Keratinocyte (primary cell): ENCODE results near the gene MGAT5. TPM values are rescaled to one million over a fixed set of nuclear protein-coding genes. Genes with fewer than 3 reads are reported as not detected.

Source experiments
- DNase-seq: peaks from one replicate; pipeline ENCODE4 v3.0.0-alpha.2; 2011; ENCODE audit warnings: low read depth, missing footprints, low spot score
- FAIRE-seq: peaks from 2 replicates; lab custom pipeline; 2011; peaks lifted over from hg19 to GRCh38; lab: Jason Lieb, UNC
- H2AFZ ChIP-seq: 2 replicates; pipeline ENCODE4 v1.6.0; 2012; ENCODE audit warnings: low read length, control low read depth, inconsistent platforms; ENCODE audit not compliant: control insufficient read depth
- H3K27ac ChIP-seq: 2 replicates; pipeline ENCODE4 v1.5.1; 2011; ENCODE audit warnings: low read length; ENCODE audit not compliant: control insufficient read depth, insufficient read depth
- H3K27me3 ChIP-seq: 3 replicates; pipeline ENCODE4 v1.6.0; 2011; ENCODE audit warnings: low read length; ENCODE audit not compliant: control insufficient read depth, insufficient read depth; ENCODE audit errors: extremely low read depth
- H3K36me3 ChIP-seq, 2 experiments: 2 replicates in 1 of 2; 3 replicates in 1 of 2; pipeline ENCODE4 v1.5.1; 2011; ENCODE audit warnings: low read length in 2 of 2, mild to moderate bottlenecking in 1 of 2; ENCODE audit not compliant: control insufficient read depth in 2 of 2, insufficient read depth in 2 of 2; ENCODE audit errors: extremely low read depth in 1 of 2
- H3K4me1 ChIP-seq: 3 replicates; pipeline ENCODE4 v1.5.1; 2011; ENCODE audit warnings: low read length; ENCODE audit not compliant: control insufficient read depth, insufficient read depth; ENCODE audit errors: extremely low read depth
- H3K4me2 ChIP-seq: 3 replicates; pipeline ENCODE4 v1.6.0; 2011; ENCODE audit warnings: low read depth, low read length; ENCODE audit not compliant: control insufficient read depth, insufficient read depth; ENCODE audit errors: extremely low read depth
- H3K4me3 ChIP-seq, 3 experiments: fragments of 200-600 bp in 1 of 3; sonication (generic) in 1 of 3; 2 replicates in 2 of 3; 3 replicates in 1 of 3; pipeline ENCODE4 v1.5.1; 2011 to 2016; ENCODE audit warnings: low read length in 3 of 3, mild to moderate bottlenecking in 3 of 3, control low read depth in 2 of 3, inconsistent platforms in 1 of 3, low read depth in 1 of 3, mixed read lengths in 1 of 3, mixed run types in 1 of 3, moderate library complexity in 1 of 3; ENCODE audit not compliant: control insufficient read depth in 2 of 3, insufficient read depth in 2 of 3; ENCODE audit errors: extremely low read depth in 1 of 3
- H3K79me2 ChIP-seq: 2 replicates; pipeline ENCODE4 v1.6.0; 2012; ENCODE audit warnings: low read length; ENCODE audit not compliant: control insufficient read depth, insufficient read depth
- H3K9ac ChIP-seq: 3 replicates; pipeline ENCODE4 v1.6.0; 2011; ENCODE audit warnings: low read length; ENCODE audit not compliant: control insufficient read depth, insufficient read depth; ENCODE audit errors: extremely low read depth
- H3K9me1 ChIP-seq: 3 replicates; pipeline ENCODE4 v1.6.0; 2011; ENCODE audit warnings: low read length; ENCODE audit not compliant: control insufficient read depth, insufficient read depth; ENCODE audit errors: extremely low read depth
- H3K9me3 ChIP-seq: 2 replicates; pipeline ENCODE4 v1.5.1; 2012; ENCODE audit warnings: low read depth, low read length; ENCODE audit not compliant: control insufficient read depth
- H4K20me1 ChIP-seq: 3 replicates; pipeline ENCODE4 v1.6.0; 2011; ENCODE audit warnings: low read length; ENCODE audit not compliant: control insufficient read depth, insufficient read depth; ENCODE audit errors: extremely low read depth
- EZH2 ChIP-seq: IDR thresholded peaks from one replicate; pipeline ENCODE4 v1.6.1; 2012; ENCODE audit warnings: inconsistent platforms, mild to moderate bottlenecking, low read length, moderate library complexity
- dilution Hi-C: fragments of 300-500 bp; cut with MboI; formaldehyde crosslinking; loops from one replicate; pipeline ENCODE4 v1.7.0; 2020; ENCODE audit warnings: low sequenced_read_pairs; ENCODE audit not compliant: extremely low pct_ligation_motif_present
- polyA plus RNA-seq, 5 experiments: library from polyadenylated mRNA; depleted of rRNA in 3 of 5; stranded (reverse) in 3 of 5; stranded (forward) in 1 of 5; unstranded in 1 of 5; fragments of >200 nt; gene quantifications; 1 replicate in 1 of 5; 2 replicates in 3 of 5; 3 replicates in 1 of 5; pipeline versions ENCODE4 v1.2.1 to v1.2.3, GENCODE V29; 2011 to 2012; ENCODE audit warnings: missing spikeins in 2 of 5, low read depth in 1 of 5, low replicate concordance in 1 of 5
- TF ChIP-seq, protein P1 (sequence below), 3 experiments: IDR thresholded peaks in 1 of 3; conservative IDR thresholded peaks in 1 of 3; optimal IDR thresholded peaks in 1 of 3; 2 replicates in 2 of 3; 3 replicates in 1 of 3; pipeline versions ENCODE3 to v1.5.1; 2011; ENCODE audit warnings: low read length in 3 of 3, mild to moderate bottlenecking in 3 of 3, moderate library complexity in 2 of 3, control low read depth in 1 of 3, inconsistent platforms in 1 of 3; ENCODE audit not compliant: insufficient read depth in 2 of 3; ENCODE audit errors: extremely low read depth in 1 of 3

MGAT5 gene
- polyA plus RNA-seq, 1 donor (not counting 4 experiments of a cell fraction or from before 2014, with no cell fraction given) = 23.0 TPM

GRCh38 chr2:134306521-134306920 lies 52.6 kb downstream of the MGAT5 start:
- TF ChIP-seq, protein P1, sequence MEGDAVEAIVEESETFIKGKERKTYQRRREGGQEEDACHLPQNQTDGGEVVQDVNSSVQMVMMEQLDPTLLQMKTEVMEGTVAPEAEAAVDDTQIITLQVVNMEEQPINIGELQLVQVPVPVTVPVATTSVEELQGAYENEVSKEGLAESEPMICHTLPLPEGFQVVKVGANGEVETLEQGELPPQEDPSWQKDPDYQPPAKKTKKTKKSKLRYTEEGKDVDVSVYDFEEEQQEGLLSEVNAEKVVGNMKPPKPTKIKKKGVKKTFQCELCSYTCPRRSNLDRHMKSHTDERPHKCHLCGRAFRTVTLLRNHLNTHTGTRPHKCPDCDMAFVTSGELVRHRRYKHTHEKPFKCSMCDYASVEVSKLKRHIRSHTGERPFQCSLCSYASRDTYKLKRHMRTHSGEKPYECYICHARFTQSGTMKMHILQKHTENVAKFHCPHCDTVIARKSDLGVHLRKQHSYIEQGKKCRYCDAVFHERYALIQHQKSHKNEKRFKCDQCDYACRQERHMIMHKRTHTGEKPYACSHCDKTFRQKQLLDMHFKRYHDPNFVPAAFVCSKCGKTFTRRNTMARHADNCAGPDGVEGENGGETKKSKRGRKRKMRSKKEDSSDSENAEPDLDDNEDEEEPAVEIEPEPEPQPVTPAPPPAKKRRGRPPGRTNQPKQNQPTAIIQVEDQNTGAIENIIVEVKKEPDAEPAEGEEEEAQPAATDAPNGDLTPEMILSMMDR (optimal IDR thresholded peaks at IDR 0.05 in 1 of 3, IDR thresholded peaks at IDR 0.05 in 1 of 3, conservative IDR thresholded peaks at IDR 0.05 in 1 of 3; ENCODE audit: extremely low read depth in 1 of 3, insufficient read depth in 2 of 3, low read length in 3 of 3) = no peak
- no peak for TF ChIP-seq EZH2
- no peak overlapping the region for H3K4me3 ChIP-seq
- dilution Hi-C loops = no loop called here
- H3K27me3 ChIP-seq = no peaks in the 10 kb centered on the region
- no peaks in the 10 kb centered on the region for H3K79me2 ChIP-seq
- H3K9me1 ChIP-seq = peaks cover 3% of the 10 kb centered on the region
- H2AFZ ChIP-seq = no peak overlapping the region
- peaks cover 15% of the 10 kb centered on the region for H3K4me1 ChIP-seq
- FAIRE-seq (peak; percentile 78), DNase-seq (no peak)
- H3K9me3 ChIP-seq = no peaks in the 10 kb centered on the region
- no peak overlapping the region for H3K27ac ChIP-seq
- no peaks in the 10 kb centered on the region for H4K20me1 ChIP-seq
- H3K4me2 ChIP-seq = peak overlapping the region; percentile 17
- H3K36me3 ChIP-seq = no peaks in the 10 kb centered on the region
- no peak overlapping the region for H3K9ac ChIP-seq

DNA sequence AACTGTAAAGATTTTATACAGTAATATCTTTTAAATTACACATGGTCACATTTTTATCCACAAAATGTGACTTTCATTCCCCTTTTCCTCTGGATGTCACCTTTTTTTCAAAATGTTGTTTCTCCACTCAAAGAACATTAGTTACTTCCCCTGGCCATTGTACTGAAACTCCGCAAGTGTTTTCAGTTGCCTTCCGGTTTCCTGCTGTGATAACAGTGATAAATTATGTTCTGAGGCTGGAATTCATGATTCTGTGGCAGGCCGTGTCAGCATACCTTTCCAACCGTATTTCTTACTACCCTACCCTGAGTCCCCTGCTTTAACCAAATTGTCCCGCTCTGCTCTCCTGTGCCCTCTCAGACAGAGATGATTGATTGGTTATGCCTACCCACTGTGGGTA lies 53.5 kb downstream of the MGAT5 start:
- Histone ChIP-seq H3K9me1 (peaks cover 3% of the 10 kb centered on the region), H4K20me1 (no peaks in the 10 kb centered on the region), H3K36me3 (no peaks in the 10 kb centered on the region), H3K27me3 (no peaks in the 10 kb centered on the region), H3K4me1 (peaks cover 9% of the 10 kb centered on the region), H3K79me2 (no peaks in the 10 kb centered on the region), H3K4me3 (no peak overlapping the region), H3K27ac (no peak overlapping the region), H3K4me2 (no peak overlapping the region), H3K9me3 (no peaks in the 10 kb centered on the region), H3K9ac (no peak overlapping the region), H2AFZ (no peak overlapping the region)
- TF ChIP-seq EZH2 = no peak
- TF ChIP-seq, protein P1 (optimal IDR thresholded peaks at IDR 0.05 in 1 of 3, IDR thresholded peaks at IDR 0.05 in 1 of 3, conservative IDR thresholded peaks at IDR 0.05 in 1 of 3; ENCODE audit: extremely low read depth in 1 of 3, insufficient read depth in 2 of 3, low read length in 3 of 3) = no peak
- dilution Hi-C loops = no loop called here
- DNase-seq (no peak), FAIRE-seq (no peak)
